Activated CD8-positive, alpha-beta memory T cell treated with anti-CD3 and anti-CD28 coated beads for 4 hours (primary cell): Measurements from ENCODE around the gene C17orf75.
A peak's percentile ranks its signal among the peaks of the same experiment; 100 is the strongest.
"Not testable (repeated sequence)": the region's sequence is repeated elsewhere in the genome, so short reads cannot be mapped to it uniquely, and the experiment has no call there.

Experiments
- DNase-seq, 2 donors: peaks; one replicate each; pipeline ENCODE4 v3.0.0-alpha.2; 2020; ENCODE audit warnings: low read depth in 2 of 2

Gene C17orf75

DNA sequence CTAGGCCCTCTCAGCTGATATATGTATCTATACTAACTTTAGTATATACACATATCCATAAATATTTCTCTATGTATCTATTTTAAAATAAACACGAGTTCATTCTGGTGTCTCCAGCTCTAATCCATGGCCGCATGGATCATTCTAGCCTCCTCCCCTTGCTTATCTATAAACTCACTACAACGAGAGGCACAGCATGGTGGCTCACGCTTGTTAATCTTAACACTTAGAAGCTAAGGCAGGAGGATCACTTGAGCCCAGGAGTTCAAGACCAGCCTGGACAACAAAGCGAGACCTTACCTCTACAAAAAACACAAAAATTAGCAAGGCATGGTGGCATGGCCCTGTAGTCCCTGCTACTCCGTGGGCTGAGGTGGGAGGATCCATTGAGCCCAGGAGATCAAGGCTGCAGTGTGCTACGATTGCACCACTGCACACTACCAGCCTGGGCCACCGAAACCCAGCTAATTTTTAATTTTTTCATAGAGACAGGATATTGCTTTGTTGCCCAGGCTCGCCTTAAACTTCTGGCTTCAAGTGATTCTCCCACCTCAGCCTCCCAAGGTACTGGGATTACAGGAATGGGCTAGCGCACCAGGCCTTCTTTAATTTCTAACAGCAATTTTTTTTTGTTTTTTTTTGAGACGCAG, 4.1 kb upstream of the C17orf75 start:
- no peak for DNase-seq

DNA sequence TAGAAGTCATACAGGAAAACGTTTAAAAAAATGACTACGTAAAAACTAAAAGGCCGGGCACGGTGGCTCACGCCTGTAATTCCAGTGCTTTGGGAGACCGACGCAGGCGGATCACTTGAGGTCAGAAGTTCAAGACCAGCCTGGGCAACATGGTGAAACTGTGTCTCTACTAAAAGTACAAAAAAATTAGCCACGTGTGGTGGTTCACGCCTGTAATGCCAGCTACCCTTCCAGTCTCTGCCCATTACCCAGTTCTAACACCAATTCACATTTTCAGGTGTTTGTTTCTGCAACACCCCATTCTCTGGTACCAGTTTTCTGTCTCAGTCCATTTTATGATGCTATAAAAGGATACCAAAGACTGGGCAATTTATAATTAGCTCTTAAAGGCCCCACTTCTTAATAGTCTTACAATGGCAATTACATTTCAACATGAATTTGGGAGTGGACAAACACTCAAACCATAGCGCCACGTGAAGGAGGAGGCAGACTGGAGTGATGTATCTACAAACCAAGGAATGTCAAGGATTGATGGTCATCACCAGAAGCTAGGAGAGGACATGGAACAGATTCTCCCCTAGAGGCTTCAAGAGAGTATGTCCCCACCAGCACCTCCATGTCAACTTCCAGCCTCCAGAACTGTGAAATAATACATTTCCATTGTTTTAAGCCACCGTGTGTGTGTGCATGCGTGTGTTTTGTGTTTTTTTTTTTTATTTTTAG, 791 bp upstream of the C17orf75 start:
- no peak for DNase-seq

GRCh38 chr17:32341141-32341856, 674 bp downstream of the C17orf75 start:
- DNase-seq: no peak

DNA sequence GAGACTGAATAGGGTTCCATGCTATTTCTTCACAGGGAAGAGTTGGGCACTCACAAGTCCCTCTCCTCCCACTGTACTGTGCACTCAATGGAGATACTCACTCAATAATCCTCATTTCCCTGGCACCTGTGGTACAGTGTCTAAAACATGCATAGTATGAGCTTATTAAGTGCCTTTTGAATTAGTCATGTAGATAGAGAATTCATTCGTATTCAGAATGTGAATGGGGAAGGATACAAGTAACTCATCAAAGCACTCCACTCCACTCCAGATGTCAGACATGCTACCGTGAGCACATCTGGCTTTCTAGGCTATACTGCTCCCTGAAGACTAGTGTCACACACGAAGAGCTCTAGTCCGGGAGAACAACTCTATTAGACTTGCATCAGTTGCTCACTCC, 6.3 kb downstream of the C17orf75 start:
- DNase-seq: no peak

- DNase-seq: no peak
Observed at GRCh38 chr17:32335046-32335445, 6.9 kb downstream of the C17orf75 start.

- DNase-seq: no peak
Observed at GRCh38 chr17:32333187-32333586, 8.8 kb downstream of the C17orf75 start.

DNA sequence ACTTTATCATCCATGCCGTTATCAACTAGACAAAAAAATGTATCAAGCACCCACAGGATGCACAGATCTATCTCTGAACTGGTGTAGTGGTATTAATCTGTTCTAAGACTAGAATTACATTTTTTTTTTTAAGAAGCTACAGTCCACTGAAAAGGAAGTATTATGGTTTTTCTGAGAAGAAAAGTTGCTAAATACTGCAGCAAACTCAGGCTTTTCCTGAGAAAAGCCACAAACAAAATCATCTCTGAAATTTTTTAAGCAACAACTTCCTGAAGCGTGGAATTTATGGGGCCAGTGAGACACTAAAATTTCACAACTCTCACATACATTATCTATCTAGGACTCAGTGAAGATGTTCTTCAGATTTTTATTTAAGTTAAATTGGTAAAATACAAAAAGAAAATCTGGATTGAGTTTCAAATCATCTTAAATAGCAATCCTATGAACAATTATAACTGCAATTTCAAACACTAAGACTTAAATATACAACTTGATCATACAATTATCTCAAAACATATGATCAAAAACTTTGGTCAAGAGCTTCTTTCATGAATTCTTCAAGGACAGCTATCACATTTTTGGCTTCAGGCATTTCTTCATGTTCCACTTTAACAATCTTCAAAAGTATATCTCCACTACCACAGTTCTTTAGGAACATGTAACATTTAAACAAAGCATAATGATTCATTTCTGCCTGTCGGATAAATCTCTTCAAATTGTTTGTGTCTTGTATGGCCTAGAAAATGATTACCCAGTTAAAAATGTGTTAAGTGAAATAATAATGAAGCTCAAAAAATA, 10.5 kb downstream of the C17orf75 start:
- DNase-seq: no peak

DNA sequence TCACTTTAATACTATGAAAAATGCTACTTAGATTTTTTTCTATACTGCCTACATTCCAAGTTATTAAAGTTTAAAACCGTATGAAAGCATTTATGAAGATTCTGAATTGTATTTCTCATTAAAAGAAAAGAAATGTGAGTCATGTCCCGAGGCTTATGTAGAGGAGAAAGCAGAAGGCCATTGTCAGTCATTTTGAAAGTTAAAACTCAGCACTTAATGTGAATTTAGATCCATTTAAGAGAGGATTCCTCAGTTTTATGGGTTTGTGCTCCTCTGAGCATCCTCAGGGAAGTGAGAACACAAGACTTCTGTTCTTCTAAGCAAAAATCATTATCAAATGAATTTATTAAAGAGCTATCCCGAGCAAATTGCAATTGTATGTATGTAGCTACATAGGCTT, 11.8 kb downstream of the C17orf75 start:
- DNase-seq: no peak

DNA sequence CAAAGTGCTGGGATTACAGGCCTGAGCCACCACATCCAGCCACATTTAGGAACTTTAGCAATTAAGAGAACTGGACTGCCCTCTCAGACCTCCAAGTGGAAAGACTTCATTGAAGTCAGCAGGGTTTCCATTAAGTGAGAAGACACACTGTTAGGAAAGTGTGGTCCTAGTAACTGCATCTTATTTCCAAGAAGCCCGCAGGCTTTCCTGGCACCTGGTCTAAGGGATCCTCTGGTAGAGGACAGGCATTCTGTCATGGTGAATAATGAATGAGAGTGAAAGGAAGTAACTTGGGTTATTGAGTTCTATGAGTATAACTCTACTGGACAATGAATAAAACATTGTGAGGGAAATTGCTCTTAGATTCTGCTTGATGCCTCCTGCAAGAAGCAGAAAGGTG, 14.1 kb downstream of the C17orf75 start:
- no peak for DNase-seq

- peak in 1 of 2 donors; percentile 15 for DNase-seq
Observed at GRCh38 chr17:32323811-32324491, 18.0 kb downstream of the C17orf75 start.

DNA sequence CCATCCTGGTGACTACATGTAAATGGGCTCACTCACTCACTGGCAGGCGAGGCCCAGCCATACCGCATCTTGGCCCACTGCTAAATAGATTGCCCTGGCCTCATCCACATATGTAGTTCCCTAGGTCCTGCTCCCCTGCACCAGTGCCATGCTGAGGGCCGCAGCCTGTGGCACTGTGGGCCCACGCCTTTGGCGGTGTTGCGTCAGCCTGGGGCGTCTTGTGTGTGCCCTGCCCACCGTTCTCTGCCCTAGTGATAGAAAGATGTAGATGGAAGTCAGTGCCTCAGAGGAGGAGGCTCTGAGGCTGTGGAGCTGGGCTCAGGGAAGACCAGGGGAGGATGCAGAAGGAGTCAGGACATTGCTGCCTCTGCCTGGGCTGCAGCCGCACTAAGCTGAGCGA, 18.9 kb downstream of the C17orf75 start:
- DNase-seq: no peak

DNA sequence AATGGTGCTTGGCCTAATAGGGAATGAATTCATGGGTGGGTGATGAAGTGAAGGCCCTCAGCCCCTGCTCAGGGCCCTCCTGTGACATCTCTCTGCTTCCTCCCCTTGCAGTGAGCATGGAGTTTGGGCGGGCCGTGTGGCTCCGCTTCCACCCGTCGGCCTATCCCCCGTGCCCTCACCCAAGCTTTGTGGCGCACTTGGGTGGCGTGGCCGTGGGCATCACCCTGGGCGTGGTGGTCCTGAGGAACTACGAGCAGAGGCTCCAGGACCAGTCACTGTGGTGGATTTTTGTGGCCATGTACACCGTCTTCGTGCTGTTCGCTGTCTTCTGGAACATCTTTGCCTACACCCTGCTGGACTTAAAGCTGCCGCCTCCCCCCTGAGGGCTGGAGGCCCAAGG, 21.1 kb downstream of the C17orf75 start:
- DNase-seq: no peak

DNA sequence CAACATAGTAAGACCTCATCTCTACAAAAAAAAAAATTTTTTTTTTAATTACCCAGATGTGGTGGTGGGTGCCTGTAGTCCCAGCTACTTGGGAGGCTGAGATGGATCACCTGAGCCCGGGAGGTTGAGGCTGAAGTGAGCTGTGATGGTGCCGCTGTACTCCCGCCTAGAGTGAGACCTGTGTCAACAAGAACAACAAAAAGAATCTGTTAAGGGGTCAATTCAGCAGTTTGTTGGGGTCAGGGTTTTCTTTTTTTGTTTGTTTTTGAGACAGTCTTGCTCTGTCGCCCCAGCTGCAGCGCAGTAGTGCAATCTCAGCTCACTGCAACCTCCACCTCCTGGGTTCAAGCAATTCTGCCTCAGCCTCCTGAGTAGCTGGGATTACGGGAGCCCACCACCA, 21.9 kb downstream of the C17orf75 start:
- not testable (repeated sequence) for DNase-seq

GRCh38 chr17:32319548-32319905, 22.4 kb downstream of the C17orf75 start:
- DNase-seq: peak; percentile 50 to 54

DNA sequence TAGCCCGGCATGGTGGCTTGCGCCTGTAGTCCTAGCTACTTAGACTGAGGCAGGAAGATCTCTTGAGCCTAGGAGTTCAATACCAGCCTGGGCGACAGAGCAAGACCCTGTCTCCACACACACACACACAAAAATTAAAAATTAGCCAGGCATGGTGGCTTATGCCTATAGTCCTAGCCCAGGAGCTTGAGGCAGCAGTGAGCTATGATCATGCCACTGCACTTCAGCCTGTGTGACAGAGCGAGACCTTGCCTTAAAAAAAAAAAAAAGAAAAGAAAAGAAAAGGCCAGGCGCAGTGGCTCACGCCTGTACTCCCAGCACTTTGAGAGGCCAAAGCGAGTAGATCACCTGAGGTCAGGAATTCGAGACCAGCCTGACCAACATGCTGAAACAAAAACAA, 23.9 kb downstream of the C17orf75 start:
- no peak for DNase-seq

DNA sequence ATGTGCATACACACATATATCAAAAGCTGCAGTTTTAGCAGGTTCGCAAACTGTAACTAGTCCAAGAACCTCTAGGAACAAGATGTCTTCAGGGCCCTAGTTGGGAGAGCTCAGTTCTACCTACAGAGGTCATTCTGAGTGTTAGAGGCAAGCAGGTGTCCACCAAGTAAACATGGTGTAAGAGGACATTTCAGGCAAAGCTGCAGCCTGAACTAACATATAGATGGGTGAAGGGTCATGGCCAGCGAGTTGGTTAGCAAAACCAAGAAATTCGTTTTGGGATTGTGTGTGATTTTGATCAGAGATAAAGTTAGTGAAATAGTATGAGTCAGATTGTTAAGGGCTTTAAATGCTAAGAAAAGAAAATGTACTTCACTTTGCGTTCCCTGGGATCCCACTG, 24.6 kb downstream of the C17orf75 start:
- no peak for DNase-seq

DNA sequence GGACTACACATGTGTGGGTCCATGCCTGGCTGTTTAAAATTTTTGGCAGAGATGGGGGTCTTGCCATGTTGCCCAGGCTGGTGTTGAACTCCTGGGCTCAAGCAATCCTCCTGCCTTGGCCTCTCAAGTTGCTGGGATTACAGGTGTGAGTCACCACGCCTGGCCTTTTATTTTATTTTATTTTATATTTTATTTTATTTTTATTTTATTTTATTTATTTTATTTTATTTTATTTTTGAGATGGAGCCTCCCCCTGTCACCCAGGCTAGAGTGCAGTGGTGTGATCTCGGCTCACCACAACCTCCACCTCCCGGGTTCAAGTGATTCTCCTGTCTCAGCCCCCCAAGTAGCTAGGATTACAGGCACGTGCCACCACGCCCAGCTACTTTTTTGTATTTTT, 25.3 kb downstream of the C17orf75 start:
- not testable (repeated sequence) for DNase-seq

DNA sequence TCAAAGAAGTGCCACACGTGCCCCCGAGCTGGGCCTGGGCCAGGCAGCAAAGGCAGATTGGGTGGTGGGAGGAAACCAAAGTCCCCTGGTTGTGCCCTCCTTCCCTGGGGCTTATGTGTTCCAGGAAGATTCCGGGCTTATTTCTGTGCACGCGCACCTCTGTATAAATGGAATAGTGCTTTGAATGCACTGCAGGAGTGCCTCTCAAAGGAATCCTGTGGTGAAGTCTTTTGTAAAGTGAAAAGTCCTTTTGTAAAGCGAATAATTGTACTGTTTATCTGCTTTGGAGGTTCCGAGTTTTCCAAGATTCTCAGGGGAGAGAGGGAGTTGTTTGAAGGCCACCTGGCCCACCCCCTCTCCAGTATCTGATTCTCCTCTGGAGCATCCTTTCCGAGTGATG, 26.8 kb downstream of the C17orf75 start:
- DNase-seq: no peak

DNA sequence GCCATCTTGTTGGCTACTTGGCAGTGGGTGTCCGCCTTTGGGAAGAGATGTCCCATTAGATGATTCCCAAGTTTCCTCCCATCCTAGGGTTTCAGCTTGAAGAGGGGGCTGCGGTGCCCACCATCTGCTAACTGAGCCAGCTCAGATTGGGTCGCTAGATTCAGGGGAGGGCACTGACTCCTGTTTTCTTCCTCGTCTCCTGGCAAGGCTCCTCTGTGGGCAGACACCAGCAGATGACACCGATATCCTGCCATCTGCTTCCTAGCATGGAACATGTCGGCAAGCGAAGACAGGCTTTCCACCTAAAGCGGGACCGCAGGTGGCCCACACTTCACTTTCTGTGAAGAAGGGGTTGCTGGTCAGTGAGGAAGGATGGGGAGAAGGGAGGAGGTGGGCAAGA, 27.3 kb downstream of the C17orf75 start:
- no peak for DNase-seq

- no peak for DNase-seq
Observed at GRCh38 chr17:32311028-32311536, 30.9 kb downstream of the C17orf75 start.

GRCh38 chr17:32307658-32308057, 34.3 kb downstream of the C17orf75 start:
- DNase-seq: no peak
